ENCODE measurements around the gene PLXNA4.

- TF ChIP-seq POLR2A (IDR thresholded peaks at IDR 0.05) (no peak), CTCF (IDR thresholded peaks at IDR 0.05) (no peak)
Measured at GRCh38 chr7:132317701-132318351, 258.4 kb downstream of the PLXNA4 start.

Measured in body of pancreas (tissue), 4 donors.